Cardiac fibroblast (primary cell): Measurements from ENCODE around the gene LRRC75B.

Experiments
- DNase-seq, 2 donors: peaks; one replicate each; pipeline versions ENCODE4 v3.0.0 to v3.0.0-alpha.2; 2010; ENCODE audit warnings: low read depth in 2 of 2
- H3K4me3 ChIP-seq, 2 donors: replicated peaks in 1 of 2; 1 replicate in 1 of 2; 2 replicates in 1 of 2; pipeline ENCODE4 v1.5.1; 2011; ENCODE audit warnings: low read depth in 2 of 2, low read length in 2 of 2, mild to moderate bottlenecking in 2 of 2, moderate library complexity in 1 of 2
- TF ChIP-seq, protein P1 (sequence below): IDR thresholded peaks from one replicate; pipeline ENCODE4 v1.5.1; 2011; ENCODE audit warnings: low read depth, mild to moderate bottlenecking, low read length, inconsistent platforms

Gene LRRC75B

DNA sequence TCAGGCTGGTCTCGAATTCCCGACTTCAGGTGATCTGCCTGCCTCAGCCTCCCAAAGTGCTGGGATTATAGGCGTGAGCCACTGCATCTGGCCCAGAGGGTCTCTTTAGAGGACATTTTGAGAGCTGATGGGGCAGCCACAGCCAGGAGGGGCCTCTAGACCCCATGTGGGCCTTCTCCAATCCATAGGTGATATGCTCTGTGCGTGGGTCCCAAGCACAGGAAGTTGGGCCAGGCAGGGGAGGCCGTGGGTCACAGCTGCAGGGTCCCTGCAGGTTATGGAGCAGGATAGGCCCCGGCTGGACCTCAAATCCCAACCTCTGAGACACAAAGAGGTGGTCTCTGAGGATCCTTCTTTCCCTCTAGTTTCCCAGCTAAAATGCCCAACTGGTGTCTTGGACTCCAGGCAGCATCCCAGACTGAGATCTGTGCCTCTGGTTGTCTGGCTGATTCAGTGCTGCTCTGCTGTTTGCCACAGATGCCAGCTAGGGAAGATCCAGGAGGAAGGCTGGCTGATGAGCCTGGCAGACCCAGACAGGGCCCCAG is 1.5 kb downstream of the LRRC75B start:
- no peak overlapping the region for H3K4me3 ChIP-seq
- TF ChIP-seq, protein P1, sequence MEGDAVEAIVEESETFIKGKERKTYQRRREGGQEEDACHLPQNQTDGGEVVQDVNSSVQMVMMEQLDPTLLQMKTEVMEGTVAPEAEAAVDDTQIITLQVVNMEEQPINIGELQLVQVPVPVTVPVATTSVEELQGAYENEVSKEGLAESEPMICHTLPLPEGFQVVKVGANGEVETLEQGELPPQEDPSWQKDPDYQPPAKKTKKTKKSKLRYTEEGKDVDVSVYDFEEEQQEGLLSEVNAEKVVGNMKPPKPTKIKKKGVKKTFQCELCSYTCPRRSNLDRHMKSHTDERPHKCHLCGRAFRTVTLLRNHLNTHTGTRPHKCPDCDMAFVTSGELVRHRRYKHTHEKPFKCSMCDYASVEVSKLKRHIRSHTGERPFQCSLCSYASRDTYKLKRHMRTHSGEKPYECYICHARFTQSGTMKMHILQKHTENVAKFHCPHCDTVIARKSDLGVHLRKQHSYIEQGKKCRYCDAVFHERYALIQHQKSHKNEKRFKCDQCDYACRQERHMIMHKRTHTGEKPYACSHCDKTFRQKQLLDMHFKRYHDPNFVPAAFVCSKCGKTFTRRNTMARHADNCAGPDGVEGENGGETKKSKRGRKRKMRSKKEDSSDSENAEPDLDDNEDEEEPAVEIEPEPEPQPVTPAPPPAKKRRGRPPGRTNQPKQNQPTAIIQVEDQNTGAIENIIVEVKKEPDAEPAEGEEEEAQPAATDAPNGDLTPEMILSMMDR: no peak
- no peak for DNase-seq

DNA sequence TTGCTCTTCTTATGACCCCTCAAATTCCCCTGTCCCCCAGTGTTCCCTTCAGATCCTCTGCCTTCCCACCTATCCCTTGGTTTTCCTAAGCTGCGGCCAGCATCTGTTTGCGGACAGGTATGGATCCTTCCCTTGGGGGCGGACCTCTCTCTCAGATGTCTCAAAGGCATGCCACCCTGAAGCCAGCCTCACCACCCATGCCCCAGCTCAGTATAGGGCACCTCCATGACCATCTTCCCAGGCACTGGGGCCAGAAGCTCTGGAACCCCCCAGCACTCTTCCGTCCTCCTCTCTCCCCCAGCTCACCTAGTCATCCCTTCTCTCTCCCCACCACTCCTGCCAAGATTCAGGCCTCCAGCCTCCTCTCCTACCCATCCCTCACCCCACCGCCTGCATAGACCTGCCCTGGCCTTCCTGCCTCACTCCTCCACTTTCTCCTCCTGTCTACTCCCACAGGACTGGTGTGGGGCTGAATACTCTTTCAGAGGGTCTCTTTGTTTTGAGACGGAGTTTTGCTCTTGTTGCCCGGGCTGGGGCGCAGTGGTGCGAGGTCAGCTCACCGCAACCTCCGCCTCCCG is 2.2 kb downstream of the LRRC75B start:
- DNase-seq: no peak
- TF ChIP-seq, protein P1: no peak
- no peak overlapping the region for H3K4me3 ChIP-seq

DNA sequence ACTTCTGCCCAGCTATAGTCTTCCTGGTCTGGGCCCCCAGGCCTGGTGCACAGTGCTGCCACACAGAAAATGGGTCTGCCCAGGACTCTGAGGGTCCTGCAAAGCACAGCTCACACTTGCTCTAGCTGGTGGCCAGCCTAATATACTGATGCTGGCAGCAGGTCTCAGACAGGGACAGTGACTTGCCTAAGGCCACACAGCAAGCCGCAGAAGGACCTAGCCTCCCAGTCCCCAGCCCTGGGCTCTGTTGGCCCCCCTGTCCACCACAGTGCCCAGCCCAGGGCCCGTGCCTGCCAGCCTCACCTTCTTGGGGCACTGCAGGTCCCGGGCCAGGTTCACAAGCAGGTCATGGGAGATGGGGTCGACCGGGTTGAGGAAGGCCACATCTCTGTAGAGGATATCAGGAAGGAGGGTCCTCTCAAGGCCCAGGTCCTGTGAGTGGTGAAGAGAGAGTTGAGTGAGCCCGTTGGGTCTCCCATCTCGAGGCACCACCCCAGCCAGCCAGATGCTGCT is 3.3 kb downstream of the LRRC75B start:
- TF ChIP-seq, protein P1: no peak
- DNase-seq: no peak
- no peak overlapping the region for H3K4me3 ChIP-seq

DNA sequence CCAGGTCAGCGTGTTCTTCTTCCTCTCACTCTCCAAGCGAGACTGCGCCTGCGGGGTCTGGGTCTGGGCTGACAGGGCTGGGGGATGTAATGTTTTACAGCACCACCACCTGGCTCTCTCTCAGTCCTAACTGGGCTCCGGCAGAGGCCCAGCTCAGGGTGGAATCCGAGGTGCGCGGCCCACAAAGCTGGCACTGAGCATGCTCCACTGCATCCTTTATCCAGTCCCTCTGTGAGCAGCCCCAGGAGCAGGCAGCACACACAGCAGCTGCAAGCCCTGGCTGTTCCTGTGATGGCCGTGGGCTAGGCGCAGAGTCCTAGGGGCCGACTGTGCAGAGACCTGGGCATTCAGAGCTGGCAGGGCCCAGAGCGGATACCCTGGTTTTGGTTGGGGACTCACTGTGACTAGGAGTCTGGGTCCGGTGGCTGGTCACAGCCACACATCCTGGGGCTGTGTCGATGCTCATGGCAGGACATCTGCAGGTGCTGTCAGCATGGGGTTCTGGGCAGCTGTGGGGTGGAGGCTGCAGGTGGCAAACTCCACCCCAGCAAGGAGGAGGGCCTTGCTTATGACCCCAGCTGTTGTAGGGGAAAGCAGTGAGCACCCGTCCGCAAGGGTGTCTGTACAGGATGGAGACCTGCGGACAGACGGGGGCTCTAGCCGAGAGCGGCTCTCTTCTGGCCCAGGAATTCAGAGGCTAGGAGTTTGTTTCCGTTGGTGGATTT is 4.0 kb downstream of the LRRC75B start:
- no peak for DNase-seq
- no peak overlapping the region for H3K4me3 ChIP-seq
- TF ChIP-seq, protein P1: no peak

DNA sequence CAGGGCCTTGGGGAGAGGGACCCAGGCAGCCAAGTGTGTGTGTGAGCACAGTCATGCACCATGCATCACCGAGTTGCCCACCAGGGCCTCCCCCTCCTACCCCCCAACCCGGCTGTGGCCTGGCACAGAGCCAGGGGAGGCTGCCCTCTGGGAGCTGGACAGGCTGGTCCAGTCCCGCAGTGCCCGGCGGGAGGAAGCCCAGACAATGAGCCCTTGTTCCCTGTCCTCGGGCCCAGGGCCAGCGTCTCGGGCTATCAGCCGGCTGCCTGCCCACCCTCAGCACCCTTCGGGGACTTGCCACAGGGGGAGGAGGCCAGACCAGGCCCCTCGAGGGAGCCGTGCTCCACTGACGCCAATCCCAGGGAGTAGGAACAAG is 4.5 kb downstream of the LRRC75B start:
- DNase-seq: peak in 1 of 2 donors; percentile 32
- H3K4me3 ChIP-seq: no peak overlapping the region
- TF ChIP-seq, protein P1: no peak

DNA sequence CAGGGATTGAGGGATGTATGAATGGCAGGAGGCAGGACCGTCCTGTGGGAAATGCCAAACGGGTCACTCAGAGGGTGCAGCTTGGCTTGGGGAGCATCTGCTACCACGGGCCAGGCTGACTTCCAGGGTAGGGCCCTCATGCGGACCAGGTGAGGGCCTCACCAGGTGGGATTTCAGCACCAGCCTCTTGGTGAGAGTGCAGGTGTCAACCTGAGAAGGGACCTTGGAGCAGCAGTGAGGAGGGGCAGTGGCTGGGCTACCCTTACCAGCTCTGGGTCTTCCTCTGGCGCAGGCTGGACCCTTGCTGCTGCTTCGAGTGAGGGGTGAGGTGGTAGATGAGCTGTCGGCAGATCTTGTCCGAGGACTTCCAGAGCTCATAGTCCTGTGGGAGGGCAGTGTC is 4.9 kb downstream of the LRRC75B start:
- DNase-seq: no peak
- TF ChIP-seq, protein P1: no peak
- H3K4me3 ChIP-seq: no peak overlapping the region
